OCI-LY7 (cell line): ENCODE measurements around the gene PEPD. TPM values are rescaled to one million over a fixed set of nuclear protein-coding genes. Genes with fewer than 3 reads are reported as not detected.

Experiments
- BruUV-seq: library from RNA; stranded (reverse); fragments of 400-500 nt; replicated peaks from 2 replicates; lab custom pipeline; 2021; lab: Mats Ljungman, UMichigan
- CTCF ChIA-PET: fragments of 300-600 bp; sonication (Branson Sonifier 250); formaldehyde crosslinking; loops from one replicate; lab custom pipeline; 2022; ENCODE audit warnings: antibody characterized with exemption; ENCODE audit not compliant: unreplicated experiment; lab: Charles Lee
- POLR2A ChIA-PET: fragments of 300-600 bp; sonication (Branson Sonifier 250); formaldehyde crosslinking; loops from one replicate; lab custom pipeline; 2022; ENCODE audit warnings: antibody characterized with exemption; lab: Charles Lee
- DNase-seq: peaks from one replicate; pipeline ENCODE4 v3.0.0-alpha.2; 2015; ENCODE audit warnings: low spot score
- H2AFZ ChIP-seq: fragments of 200-600 bp; sonication (generic), shearing (Covaris generic); 2 replicates; pipeline ENCODE4 v1.6.1; 2014; ENCODE audit warnings: mild to moderate bottlenecking, antibody characterized with exemption, low read length, moderate library complexity
- H3K27ac ChIP-seq: fragments of 200-600 bp; sonication (generic); 2 replicates; pipeline ENCODE4 v1.5.1; 2014; ENCODE audit warnings: mixed run types, low read depth, mild to moderate bottlenecking, moderate library complexity, low read length, inconsistent platforms; ENCODE audit not compliant: poor library complexity, severe bottlenecking
- H3K36me3 ChIP-seq: fragments of 200-600 bp; sonication (generic); 2 replicates; pipeline ENCODE4 v1.6.1; 2014; ENCODE audit warnings: mild to moderate bottlenecking, antibody characterized with exemption, low read length, moderate library complexity, mixed read lengths; ENCODE audit not compliant: insufficient read depth
- H3K4me1 ChIP-seq: fragments of 200-600 bp; sonication (generic); 2 replicates; pipeline ENCODE4 v1.5.1; 2014; ENCODE audit warnings: mild to moderate bottlenecking, low read length; ENCODE audit not compliant: insufficient read depth, poor library complexity, severe bottlenecking
- H3K4me2 ChIP-seq: fragments of 200-600 bp; sonication (generic); 2 replicates; pipeline ENCODE4 v1.6.1; 2014; ENCODE audit warnings: mild to moderate bottlenecking, low read length
- H3K4me3 ChIP-seq: fragments of 200-600 bp; sonication (generic); 2 replicates; pipeline ENCODE4 v1.5.1; 2014; ENCODE audit warnings: mild to moderate bottlenecking, low read depth, low read length; ENCODE audit not compliant: poor library complexity, severe bottlenecking
- H3K79me2 ChIP-seq: fragments of 200-600 bp; sonication (generic); 2 replicates; pipeline ENCODE4 v1.6.1; 2016; ENCODE audit warnings: low read depth, mild to moderate bottlenecking, low read length, moderate library complexity, mixed read lengths; ENCODE audit not compliant: insufficient read depth
- H3K9me2 ChIP-seq: fragments of 200-600 bp; sonication (generic); 2 replicates; pipeline ENCODE4 v1.6.1; 2016; ENCODE audit warnings: mild to moderate bottlenecking, low read length, mixed read lengths; ENCODE audit not compliant: insufficient read depth
- H3K9me3 ChIP-seq: fragments of 200-600 bp; sonication (generic); 2 replicates; pipeline ENCODE4 v1.6.1; 2014; ENCODE audit warnings: mild to moderate bottlenecking, mixed run types, low read length, mixed read lengths
- H4K20me1 ChIP-seq: fragments of 200-600 bp; sonication (generic); 2 replicates; pipeline ENCODE4 v1.6.1; 2014; ENCODE audit warnings: mild to moderate bottlenecking, antibody characterized with exemption, low read length, moderate library complexity, mixed read lengths; ENCODE audit not compliant: insufficient read depth
- CTCF ChIP-seq: fragments of 200-600 bp; sonication (generic); conservative IDR thresholded peaks from 2 replicates; pipeline ENCODE4 v1.5.1; 2014; ENCODE audit warnings: mild to moderate bottlenecking, antibody characterized with exemption, low read length, moderate library complexity, mixed read lengths
- EZH2phosphoT487 ChIP-seq: fragments of 200-600 bp; sonication (generic); IDR thresholded peaks from 2 replicates; pipeline ENCODE4 v1.6.1; 2018; ENCODE audit warnings: low read depth, borderline replicate concordance, mild to moderate bottlenecking, mixed run types, antibody characterized with exemption, low read length, moderate library complexity, mixed read lengths
- intact Hi-C: fragments of 100-400 bp; cut with micrococcal nuclease; formaldehyde crosslinking; loops from one replicate; pipeline ENCODE4 v1.10.0; 2022; ENCODE audit not compliant: unreplicated experiment
- total RNA-seq, 2 experiments: library from RNA; depleted of rRNA in 1 of 2; stranded (reverse); fragments of >200 nt in 1 of 2; shearing (Covaris generic) in 1 of 2; gene quantifications; 2 replicates each; pipeline ENCODE4 v1.2.3, GENCODE V29; 2014 to 2022

PEPD gene
- total RNA-seq, 2 experiments from 2014 or later = 24.4 to 29.7 TPM

GRCh38 chr19:33402421-33403220 lies 119.0 kb downstream of the PEPD start:
- ChIA-PET POLR2A (no interaction called here), CTCF (no interaction called here)
- intact Hi-C loops = no loop called here
- no peaks in the 10 kb centered on the region for H4K20me1 ChIP-seq
- H3K4me2 ChIP-seq = no peak overlapping the region
- H2AFZ ChIP-seq = no peak overlapping the region
- no peaks in the 10 kb centered on the region for H3K36me3 ChIP-seq
- H3K9me3 ChIP-seq = no peaks in the 10 kb centered on the region
- no peak overlapping the region for H3K27ac ChIP-seq
- BruUV-seq = no TSS peak
- H3K79me2 ChIP-seq = no peaks in the 10 kb centered on the region
- no peak overlapping the region for H3K4me3 ChIP-seq
- H3K9me2 ChIP-seq = no peaks in the 10 kb centered on the region
- no peak for TF ChIP-seq EZH2phosphoT487
- TF ChIP-seq CTCF = no peak
- no peak for DNase-seq
- H3K4me1 ChIP-seq = no peaks in the 10 kb centered on the region

- no peaks in the 10 kb centered on the region for H3K9me3 ChIP-seq
- no peak overlapping the region for H2AFZ ChIP-seq
- no peak overlapping the region for H3K4me2 ChIP-seq
- no peak overlapping the region for H3K27ac ChIP-seq
- H4K20me1 ChIP-seq = no peaks in the 10 kb centered on the region
- H3K4me1 ChIP-seq = no peaks in the 10 kb centered on the region
- no peak for TF ChIP-seq EZH2phosphoT487
- no peak for TF ChIP-seq CTCF
- BruUV-seq = no TSS peak
- POLR2A ChIA-PET = interaction anchor here (0.5 kb wide), 1 partner anchor 74 kb away, joined by 3 read pairs; no protein-coding TSS in a partner anchor
- DNase-seq = no peak
- CTCF ChIA-PET = no interaction called here
- H3K4me3 ChIP-seq = no peak overlapping the region
- H3K36me3 ChIP-seq = no peaks in the 10 kb centered on the region
- no peaks in the 10 kb centered on the region for H3K9me2 ChIP-seq
- no peaks in the 10 kb centered on the region for H3K79me2 ChIP-seq
- intact Hi-C loops = no loop called here
Measured at GRCh38 chr19:33401683-33402420, 119.7 kb downstream of the PEPD start.
